ENCODE measurements around the gene APLNR.

APLNR gene

DNA sequence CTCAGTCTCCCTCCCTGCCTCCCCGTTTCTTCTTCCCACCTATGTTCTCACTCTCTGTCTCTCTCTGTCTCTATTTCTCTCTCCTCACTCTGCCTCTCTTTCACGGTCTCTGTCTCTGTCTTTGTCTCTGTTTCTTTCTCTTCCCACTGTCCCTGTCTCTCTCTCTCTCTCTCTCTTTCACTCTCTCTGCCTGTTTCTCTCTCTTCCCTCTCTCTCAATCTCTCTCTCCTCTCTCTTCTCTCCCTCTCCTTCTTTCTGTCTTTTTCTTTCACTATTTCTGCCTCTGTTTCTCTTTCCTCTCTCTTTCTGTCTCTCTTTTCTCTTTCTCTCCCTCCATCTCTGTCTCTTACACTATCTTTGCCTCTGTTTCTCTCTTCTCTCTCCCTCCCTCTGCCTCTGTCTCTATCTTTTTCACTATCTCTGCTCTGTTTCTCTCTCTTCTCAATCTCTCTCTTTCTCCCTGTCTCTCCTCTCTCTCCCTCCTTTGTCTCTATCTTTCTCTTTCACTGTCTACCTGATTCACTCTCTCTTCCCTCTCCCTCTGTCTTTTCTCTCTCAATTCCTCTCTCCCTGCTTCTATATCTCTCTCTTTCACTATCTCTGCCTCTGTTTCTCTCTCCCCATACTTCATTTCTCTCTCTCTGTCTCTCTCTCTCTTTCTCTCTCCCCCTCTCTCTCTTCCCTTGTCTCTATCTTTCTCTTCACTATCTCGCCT is 5.4 kb downstream of the APLNR start:
- H3K4me3 ChIP-seq (ENCODE audit: low read depth, low read length), result no peak overlapping the region
- no peak for DNase-seq (ENCODE audit: low read depth, low spot score)
- in situ Hi-C loops (cut with HindIII; ENCODE audit: low sequenced_read_pairs), result no loop called here
- TF ChIP-seq CTCF (IDR thresholded peaks at IDR 0.05; ENCODE audit: low read depth, low read length), result no peak

DNA sequence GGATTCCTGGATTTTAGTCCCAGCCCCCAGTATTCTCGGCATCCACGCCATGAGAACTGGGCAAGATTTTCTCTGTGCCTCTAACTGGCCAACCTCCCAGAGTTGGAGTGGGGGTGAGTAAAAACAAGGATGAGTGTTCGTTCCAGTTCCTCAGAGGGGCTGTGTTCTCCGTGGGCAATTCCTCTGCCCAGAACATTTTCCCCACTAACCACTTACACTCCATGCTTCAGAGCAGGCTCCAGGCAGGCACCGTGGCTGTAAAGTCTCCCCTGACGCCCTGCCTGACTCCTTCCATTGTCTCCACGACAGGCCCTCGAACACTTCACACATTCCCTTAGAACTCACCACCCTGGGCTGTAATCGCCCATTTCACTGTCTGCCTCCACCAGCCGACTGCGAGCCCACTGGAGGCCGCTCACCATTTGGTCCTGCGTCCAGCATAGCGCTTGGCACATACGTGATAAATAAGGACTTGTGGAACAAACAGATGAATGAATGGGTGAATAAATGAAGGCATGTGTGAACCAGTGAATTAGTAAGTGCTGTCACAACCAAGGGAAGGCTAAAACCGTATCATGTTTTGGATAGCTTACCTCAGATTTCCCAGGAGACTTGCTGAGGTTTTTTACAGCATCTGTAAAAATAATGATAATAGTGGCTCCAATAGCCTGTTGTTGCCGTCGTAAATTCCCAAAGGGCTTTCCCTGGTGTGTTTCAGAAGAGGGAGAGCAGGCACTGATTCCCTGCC is 6.1 kb downstream of the APLNR start:
- no peak for DNase-seq (ENCODE audit: low read depth, low spot score)
- in situ Hi-C loops (cut with HindIII; ENCODE audit: low sequenced_read_pairs), result no loop called here
- no peak overlapping the region for H3K4me3 ChIP-seq (ENCODE audit: low read depth, low read length)
- no peak for TF ChIP-seq CTCF (IDR thresholded peaks at IDR 0.05; ENCODE audit: low read depth, low read length)

GRCh38 chr11:57230316-57230715 is 6.7 kb downstream of the APLNR start:
- TF ChIP-seq CTCF (IDR thresholded peaks at IDR 0.05; ENCODE audit: low read depth, low read length), result no peak
- in situ Hi-C loops (cut with HindIII; ENCODE audit: low sequenced_read_pairs), result no loop called here
- H3K4me3 ChIP-seq (ENCODE audit: low read depth, low read length), result no peak overlapping the region
- no peak for DNase-seq (ENCODE audit: low read depth, low spot score)

DNA sequence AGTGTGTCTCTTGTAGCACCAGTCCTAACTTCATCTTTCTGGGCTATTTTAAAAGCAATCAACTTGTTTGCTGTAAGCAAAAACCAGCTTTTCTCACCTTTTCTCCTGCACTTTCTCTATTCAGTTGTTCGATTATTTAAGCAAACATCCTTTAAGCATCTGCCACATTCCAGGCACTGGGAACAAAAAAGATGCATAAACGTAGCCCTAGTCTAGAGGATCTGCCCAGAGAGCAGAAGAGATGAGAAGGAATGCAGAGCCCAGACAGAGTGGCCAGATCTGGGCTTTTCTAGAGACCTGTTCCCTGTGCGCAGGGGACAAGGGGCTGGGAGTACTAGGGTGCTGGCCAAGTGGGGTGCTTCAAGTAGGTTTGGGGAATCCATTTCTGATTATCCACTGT is 8.4 kb downstream of the APLNR start:
- no peak for TF ChIP-seq CTCF (IDR thresholded peaks at IDR 0.05; ENCODE audit: low read depth, low read length)
- in situ Hi-C loops (cut with HindIII; ENCODE audit: low sequenced_read_pairs), result no loop called here
- DNase-seq (ENCODE audit: low read depth, low spot score), result no peak
- H3K4me3 ChIP-seq (ENCODE audit: low read depth, low read length), result no peak overlapping the region

DNA sequence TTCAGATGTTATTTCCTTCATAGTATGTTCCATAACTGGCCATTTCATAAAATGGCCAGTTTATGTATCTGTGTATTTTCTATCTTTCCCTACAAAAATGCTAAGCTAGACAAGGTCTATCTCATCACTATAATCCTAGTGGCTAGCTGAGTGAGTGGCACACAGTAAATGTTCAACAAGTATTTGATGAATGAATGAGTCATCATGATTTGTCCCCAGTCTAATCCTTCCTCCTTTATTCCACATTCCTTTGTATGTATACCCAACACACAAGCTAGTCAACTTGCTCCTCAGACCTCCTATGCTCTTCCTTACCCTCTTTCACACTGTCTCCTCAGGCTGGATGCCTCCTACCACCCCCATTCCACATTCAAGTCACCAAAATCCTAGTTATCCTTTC is 12.5 kb downstream of the APLNR start:
- no peak overlapping the region for H3K4me3 ChIP-seq (ENCODE audit: low read depth, low read length)
- in situ Hi-C loops (cut with HindIII; ENCODE audit: low sequenced_read_pairs), result no loop called here
- DNase-seq (ENCODE audit: low read depth, low spot score), result no peak
- TF ChIP-seq CTCF (IDR thresholded peaks at IDR 0.05; ENCODE audit: low read depth, low read length), result no peak

- H3K4me3 ChIP-seq (ENCODE audit: low read depth, low read length), result no peak overlapping the region
- in situ Hi-C loops (cut with HindIII; ENCODE audit: low sequenced_read_pairs), result no loop called here
- no peak for TF ChIP-seq CTCF (IDR thresholded peaks at IDR 0.05; ENCODE audit: low read depth, low read length)
- no peak for DNase-seq (ENCODE audit: low read depth, low spot score)
Observed at GRCh38 chr11:57224128-57224527, 12.9 kb downstream of the APLNR start.

All from astrocyte of the spinal cord (primary cell).